Loucy (cell line): ENCODE results near the gene NPC1L1.
"Not testable (repeated sequence)": the region's sequence is repeated elsewhere in the genome, so short reads cannot be mapped to it uniquely, and the experiment has no call there.

Experiments
- H2AFZ ChIP-seq: fragments of 200-600 bp; sonication (generic); 2 replicates; pipeline ENCODE4 v1.6.0; 2016; ENCODE audit warnings: antibody characterized with exemption, mild to moderate bottlenecking, low read length, moderate library complexity
- H3F3A ChIP-seq: fragments of 200-600 bp; 2 replicates; pipeline ENCODE4 v1.6.0; 2016; ENCODE audit warnings: antibody characterized with exemption, low read depth, mild to moderate bottlenecking
- H3K27me3 ChIP-seq: fragments of 200-600 bp; sonication (generic); 2 replicates; pipeline ENCODE4 v1.6.1; 2014; ENCODE audit warnings: low read length, mild to moderate bottlenecking; ENCODE audit not compliant: insufficient read depth, poor library complexity, severe bottlenecking
- H3K36me3 ChIP-seq: fragments of 200-600 bp; sonication (generic); 2 replicates; pipeline ENCODE4 v1.6.1; 2016; ENCODE audit warnings: low read length; ENCODE audit not compliant: insufficient read depth
- H3K4me1 ChIP-seq: fragments of 200-600 bp; sonication (generic); 2 replicates; pipeline ENCODE4 v1.5.1; 2014; ENCODE audit warnings: low read length, mild to moderate bottlenecking; ENCODE audit not compliant: insufficient read depth, poor library complexity, severe bottlenecking
- H3K4me2 ChIP-seq: fragments of 200-600 bp; sonication (generic); 2 replicates; pipeline ENCODE4 v1.6.0; 2014; ENCODE audit warnings: antibody characterized with exemption, low read length, low read depth, mild to moderate bottlenecking; ENCODE audit not compliant: poor library complexity, severe bottlenecking
- H3K4me3 ChIP-seq: fragments of 200-600 bp; sonication (generic); 2 replicates; pipeline ENCODE4 v1.5.1; 2014; ENCODE audit warnings: low read length, mild to moderate bottlenecking, mixed read lengths; ENCODE audit not compliant: poor library complexity, severe bottlenecking
- H3K79me2 ChIP-seq: fragments of 200-600 bp; sonication (generic); 2 replicates; pipeline ENCODE4 v1.6.1; 2014; ENCODE audit warnings: low read length; ENCODE audit not compliant: insufficient read depth
- H3K9ac ChIP-seq: fragments of 200-600 bp; sonication (generic); 2 replicates; pipeline ENCODE4 v1.6.0; 2014; ENCODE audit warnings: mild to moderate bottlenecking, low read depth, low read length, moderate library complexity; ENCODE audit not compliant: poor library complexity, severe bottlenecking
- H3K9me2 ChIP-seq: fragments of 200-600 bp; sonication (generic); replicated peaks from 2 replicates; pipeline ENCODE4 v1.6.1; 2016; ENCODE audit warnings: low read depth, low read length, mixed read lengths
- H3K9me3 ChIP-seq: fragments of 200-600 bp; sonication (generic); 2 replicates; pipeline ENCODE4 v1.6.1; 2014; ENCODE audit warnings: mild to moderate bottlenecking, antibody characterized with exemption, low read length, low read depth; ENCODE audit not compliant: insufficient read depth
- H4K20me1 ChIP-seq: fragments of 200-600 bp; sonication (generic); 2 replicates; pipeline ENCODE4 v1.6.0; 2014; ENCODE audit warnings: antibody characterized with exemption, low read length, mild to moderate bottlenecking; ENCODE audit not compliant: insufficient read depth, poor library complexity, severe bottlenecking
- CTCF ChIP-seq: fragments of 200-600 bp; sonication (generic); conservative IDR thresholded peaks from 2 replicates; pipeline ENCODE4 v1.5.1; 2014; ENCODE audit warnings: mild to moderate bottlenecking, antibody characterized with exemption, low read length
- EZH2phosphoT487 ChIP-seq: fragments of 200-600 bp; IDR thresholded peaks from 2 replicates; pipeline ENCODE4 v1.6.1; 2018; ENCODE audit warnings: antibody characterized with exemption, mild to moderate bottlenecking, moderate library complexity, borderline replicate concordance

The NPC1L1 gene

GRCh38 chr7:44563171-44563679 is 22.1 kb upstream of the NPC1L1 start:
- Histone ChIP-seq H3K4me1 (no peaks in the 10 kb centered on the region), H3K4me3 (no peak overlapping the region), H3K4me2 (no peak overlapping the region), H3K36me3 (peaks cover 24% of the 10 kb centered on the region; the same call in 1 of the 2 replicates), H3K79me2 (no peaks in the 10 kb centered on the region), H3K9ac (no peak overlapping the region), H3F3A (no peaks in the 10 kb centered on the region), H2AFZ (no peak overlapping the region), H3K9me3 (no peaks in the 10 kb centered on the region), H4K20me1 (peaks cover 5% of the 10 kb centered on the region), H3K27me3 (no peaks in the 10 kb centered on the region), H3K9me2 (no peaks in the 10 kb centered on the region)
- TF ChIP-seq EZH2phosphoT487 (no peak), CTCF (no peak)

- not testable (repeated sequence) for H3K9me3 ChIP-seq, H4K20me1 ChIP-seq, H3K9me2 ChIP-seq, H3K4me3 ChIP-seq, H3K79me2 ChIP-seq, H2AFZ ChIP-seq, H3F3A ChIP-seq, H3K27me3 ChIP-seq, H3K4me2 ChIP-seq, H3K9ac ChIP-seq, H3K4me1 ChIP-seq
- H3K36me3 ChIP-seq: peaks cover 17% of the 10 kb centered on the region; the same call in 1 of the 2 replicates
Observed at GRCh38 chr7:44562622-44562962, 21.5 kb upstream of the NPC1L1 start.

GRCh38 chr7:44561962-44562621 is 21.0 kb upstream of the NPC1L1 start:
- Histone ChIP-seq H2AFZ (no peak overlapping the region), H3F3A (no peaks in the 10 kb centered on the region), H3K4me3 (no peak overlapping the region), H3K36me3 (peaks cover 12% of the 10 kb centered on the region; the same call in 1 of the 2 replicates), H3K9me2 (no peaks in the 10 kb centered on the region), H3K4me1 (no peaks in the 10 kb centered on the region), H3K4me2 (no peak overlapping the region), H3K9me3 (no peaks in the 10 kb centered on the region), H3K27me3 (no peaks in the 10 kb centered on the region), H3K9ac (no peak overlapping the region), H4K20me1 (no peaks in the 10 kb centered on the region), H3K79me2 (no peaks in the 10 kb centered on the region)
- TF ChIP-seq EZH2phosphoT487 (no peak), CTCF (no peak)

- H3K9ac ChIP-seq: no peak overlapping the region
- TF ChIP-seq EZH2phosphoT487: no peak
- TF ChIP-seq CTCF: no peak
- H3K4me1 ChIP-seq: no peaks in the 10 kb centered on the region
- no peaks in the 10 kb centered on the region for H3K79me2 ChIP-seq
- no peaks in the 10 kb centered on the region for H4K20me1 ChIP-seq
- H3K27me3 ChIP-seq: no peaks in the 10 kb centered on the region
- no peaks in the 10 kb centered on the region for H3F3A ChIP-seq
- no peak overlapping the region for H2AFZ ChIP-seq
- peaks cover 11% of the 10 kb centered on the region; the same call in 1 of the 2 replicates for H3K36me3 ChIP-seq
- no peak overlapping the region for H3K4me3 ChIP-seq
- no peaks in the 10 kb centered on the region for H3K9me3 ChIP-seq
- no peaks in the 10 kb centered on the region for H3K9me2 ChIP-seq
- no peak overlapping the region for H3K4me2 ChIP-seq
Observed at GRCh38 chr7:44561481-44561880, 20.4 kb upstream of the NPC1L1 start.
